Measurements from ENCODE around the gene ECM2. TPM values are rescaled to one million over a fixed set of nuclear protein-coding genes. Genes with fewer than 3 reads are reported as not detected.

ECM2 gene
- total RNA-seq, 4 donors from 2014 or later = 15.9 to 59.0 (median 53.6) TPM

DNA sequence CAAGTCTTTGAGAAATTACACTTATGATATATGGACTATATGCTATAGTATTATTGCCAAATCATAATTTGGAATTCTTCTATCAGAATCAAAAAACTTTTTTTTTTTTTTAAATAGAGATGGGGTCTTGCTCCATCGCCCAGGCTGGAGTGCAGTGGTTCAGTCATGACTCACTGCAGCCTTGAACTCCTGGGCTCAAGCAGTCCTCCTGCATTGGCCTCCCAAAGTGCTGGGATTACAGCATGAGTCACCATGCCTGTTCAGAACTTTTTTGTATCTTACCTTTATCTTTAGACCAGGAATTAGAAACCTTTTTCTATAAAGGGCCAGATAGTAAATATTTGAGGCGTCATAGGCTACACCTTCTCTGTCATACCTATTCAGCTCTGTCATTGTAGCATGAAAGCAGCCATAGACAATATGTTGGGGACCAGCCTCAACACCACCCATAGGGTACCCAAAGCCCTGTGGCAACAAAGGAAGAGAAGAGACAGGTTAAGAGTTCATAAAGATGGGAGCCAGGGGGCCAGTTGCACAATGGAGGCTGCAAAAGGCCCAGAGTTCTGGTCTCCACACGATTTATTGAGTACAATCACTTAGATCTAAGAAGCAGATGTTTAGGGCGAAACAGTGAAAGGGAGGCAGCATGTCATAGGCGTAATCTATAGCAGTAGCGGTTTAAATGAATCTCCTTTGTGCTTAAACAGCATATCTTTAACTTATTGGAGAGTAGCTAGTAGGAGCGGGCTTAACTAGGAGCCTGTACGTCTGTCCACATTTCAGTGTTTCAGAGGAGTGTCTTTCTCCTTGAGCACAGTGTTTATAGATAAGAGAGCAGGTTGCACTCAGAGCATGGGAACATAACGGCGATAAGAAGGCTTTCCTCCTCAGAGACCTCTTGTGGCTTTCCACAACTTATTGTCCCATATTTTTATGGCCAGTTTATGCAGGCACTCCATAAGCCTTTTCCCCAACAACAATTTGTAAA is 12.5 kb downstream of the ECM2 start:
- no peaks in the 10 kb centered on the region for H3K27me3 ChIP-seq

GRCh38 chr9:92520837-92521236 is 15.0 kb downstream of the ECM2 start:
- no peak overlapping the region for H3K4me3 ChIP-seq
- WGBS, 2 donors = 96 to 97% methylated on average over 2 of the region's 2 CpGs
- no peaks in the 10 kb centered on the region for H3K27me3 ChIP-seq
- no peaks in the 10 kb centered on the region for H3K9me3 ChIP-seq
- no peak overlapping the region for H3K27ac ChIP-seq
- DNase-seq (ENCODE audit: low spot score in 2 of 2) = no peak
- TF ChIP-seq EP300 (IDR thresholded peaks at IDR 0.05) = no peak
- no peak for TF ChIP-seq POLR2A (IDR thresholded peaks at IDR 0.05)
- TF ChIP-seq CTCF (IDR thresholded peaks at IDR 0.05) = no peak
- peaks cover 0 to 20% (median 0%) of the 10 kb centered on the region in 3 donors for H3K36me3 ChIP-seq
- H3K4me1 ChIP-seq = no peaks in the 10 kb centered on the region

More for the DNA sequence above, 12.5 kb downstream of the ECM2 start:
- TF ChIP-seq CTCF (IDR thresholded peaks at IDR 0.05) = no peak
- no peak for TF ChIP-seq EP300 (IDR thresholded peaks at IDR 0.05)
- TF ChIP-seq POLR2A (IDR thresholded peaks at IDR 0.05) = no peak
- Histone ChIP-seq H3K27ac (no peak overlapping the region), H3K4me3 (no peak overlapping the region), H3K4me1 (no peaks in the 10 kb centered on the region), H3K36me3 (peaks cover 0 to 7% (median 0%) of the 10 kb centered on the region in 3 donors), H3K9me3 (no peaks in the 10 kb centered on the region)
- WGBS, 2 donors = 85 to 86% methylated on average over 10 of the region's 10 CpGs
- no peak for DNase-seq (ENCODE audit: low spot score in 2 of 2)

DNA sequence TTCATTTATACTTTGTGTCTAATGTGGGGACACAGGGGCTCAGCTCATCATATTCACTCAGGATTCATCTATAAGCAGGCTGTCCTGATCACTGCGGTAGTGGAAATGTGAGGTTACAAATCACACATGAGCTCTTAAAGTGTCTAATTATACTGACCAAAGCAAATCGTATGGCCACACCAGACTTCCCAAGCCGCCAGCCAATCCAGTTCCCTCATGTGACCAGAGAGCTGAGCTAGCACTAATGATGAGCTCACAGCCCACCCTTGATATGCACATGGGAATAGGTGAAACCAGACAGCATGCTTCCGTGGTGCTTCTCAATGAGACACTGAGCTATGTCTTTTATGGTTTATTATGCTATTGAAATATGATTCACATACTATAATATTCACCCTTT is 17.6 kb downstream of the ECM2 start:
- H3K9me3 ChIP-seq = no peaks in the 10 kb centered on the region
- TF ChIP-seq EP300 (IDR thresholded peaks at IDR 0.05) (no peak), CTCF (IDR thresholded peaks at IDR 0.05) (no peak), POLR2A (IDR thresholded peaks at IDR 0.05) (no peak)
- 82 to 85% methylated on average over 4 of the region's 4 CpGs for WGBS, 2 donors
- no peaks in the 10 kb centered on the region for H3K4me1 ChIP-seq
- no peak overlapping the region for H3K4me3 ChIP-seq
- peaks cover 0 to 33% (median 0%) of the 10 kb centered on the region in 3 donors for H3K36me3 ChIP-seq
- no peak for DNase-seq (ENCODE audit: low spot score in 2 of 2)
- no peak overlapping the region for H3K27ac ChIP-seq
- no peaks in the 10 kb centered on the region for H3K27me3 ChIP-seq

- peaks cover 0 to 38% (median 0%) of the 10 kb centered on the region in 3 donors for H3K36me3 ChIP-seq
- WGBS, 2 donors = 63 to 67% methylated on average over 3 of the region's 3 CpGs
- no peaks in the 10 kb centered on the region for H3K4me1 ChIP-seq
- no peaks in the 10 kb centered on the region for H3K9me3 ChIP-seq
- no peak overlapping the region for H3K4me3 ChIP-seq
- no peak overlapping the region for H3K27ac ChIP-seq
- no peak for DNase-seq (ENCODE audit: low spot score in 2 of 2)
- no peaks in the 10 kb centered on the region for H3K27me3 ChIP-seq
- TF ChIP-seq CTCF (IDR thresholded peaks at IDR 0.05) (no peak), EP300 (IDR thresholded peaks at IDR 0.05) (no peak), POLR2A (IDR thresholded peaks at IDR 0.05) (no peak)
These were observed 18.7 kb downstream of the ECM2 start for GRCh38 chr9:92517046-92517445.

GRCh38 chr9:92516521-92516920 is 19.3 kb downstream of the ECM2 start:
- WGBS, 2 donors = 78 to 86% methylated on average over 1 of the region's 1 CpG
- H3K9me3 ChIP-seq = no peaks in the 10 kb centered on the region
- H3K27ac ChIP-seq = no peak overlapping the region
- H3K36me3 ChIP-seq = peaks cover 0 to 36% (median 0%) of the 10 kb centered on the region in 3 donors
- H3K4me1 ChIP-seq = no peaks in the 10 kb centered on the region
- no peaks in the 10 kb centered on the region for H3K27me3 ChIP-seq
- no peak for DNase-seq (ENCODE audit: low spot score in 2 of 2)
- no peak overlapping the region for H3K4me3 ChIP-seq
- TF ChIP-seq POLR2A (IDR thresholded peaks at IDR 0.05) = no peak
- no peak for TF ChIP-seq CTCF (IDR thresholded peaks at IDR 0.05)
- no peak for TF ChIP-seq EP300 (IDR thresholded peaks at IDR 0.05)

All from tibial nerve (tissue), 4 donors.